GM12878 (cell line): ENCODE measurements around the gene RAC3. TPM values are rescaled to one million over a fixed set of nuclear protein-coding genes. Genes with fewer than 3 reads are reported as not detected.

Experiments used
- ATAC-seq: fragments of 200-7000 bp; cut with Tn5 transposase; 3 replicates; pipeline ENCODE4 v1.9.1; 2020; ENCODE audit warnings: mild to moderate bottlenecking, moderate library complexity
- BruUV-seq: library from RNA; stranded (reverse); fragments of 400-500 nt; replicated peaks from 2 replicates; lab custom pipeline; 2021; lab: Mats Ljungman, UMichigan
- CTCF ChIA-PET: fragments of 300-600 bp; sonication (Branson Sonifier 250); formaldehyde crosslinking; extraction: SDS; loops from one replicate; lab custom pipeline; 2021; ENCODE audit warnings: inconsistent platforms; lab: Yijun Ruan, JAX
- POLR2A ChIA-PET: fragments of 350-600 bp; formaldehyde crosslinking; extraction: SDS; loops from one replicate; lab custom pipeline; 2021; ENCODE audit warnings: inconsistent platforms; lab: Charles Lee
- RAD21 ChIA-PET: fragments of 300-600 bp; sonication (Branson Sonifier 250); formaldehyde crosslinking; loops from one replicate; lab custom pipeline; 2023; ENCODE audit warnings: antibody characterized with exemption; ENCODE audit not compliant: unreplicated experiment; lab: Charles Lee
- SMC1A ChIA-PET: fragments of 300-600 bp; sonication (Branson Sonifier 250); formaldehyde crosslinking; loops from one replicate; lab custom pipeline; 2023; ENCODE audit not compliant: unreplicated experiment, uncharacterized antibody; lab: Charles Lee
- DNase-seq: peaks from one replicate; pipeline ENCODE4 v3.0.0-alpha.2; 2011; ENCODE audit warnings: low read depth, low spot score
- FAIRE-seq: peaks from 3 replicates; lab custom pipeline; 2011; peaks lifted over from hg19 to GRCh38; lab: Jason Lieb, UNC
- H2AFZ ChIP-seq: 2 replicates; pipeline ENCODE4 v1.6.0; 2011; ENCODE audit warnings: low read depth, low read length, control low read depth; ENCODE audit not compliant: control insufficient read depth
- H3K27ac ChIP-seq: 2 replicates; pipeline ENCODE4 v1.5.1; 2011; ENCODE audit warnings: control low read depth; ENCODE audit not compliant: control insufficient read depth, insufficient read depth
- H3K27me3 ChIP-seq, 2 experiments: replicated peaks in 1 of 2; 2 replicates each; pipeline versions ENCODE4 v1.6.0 to v1.6.1; 2011; ENCODE audit warnings: low read length in 1 of 2; ENCODE audit not compliant: control insufficient read depth in 2 of 2, insufficient read depth in 2 of 2
- H3K36me3 ChIP-seq, 2 experiments: 2 replicates each; pipeline ENCODE4 v1.5.1; 2011; ENCODE audit warnings: low read length in 1 of 2; ENCODE audit not compliant: control insufficient read depth in 2 of 2, insufficient read depth in 2 of 2
- H3K4me1 ChIP-seq: 2 replicates; pipeline ENCODE4 v1.6.1; 2011; ENCODE audit warnings: mild to moderate bottlenecking, low read length, moderate library complexity, mixed read lengths; ENCODE audit not compliant: control insufficient read depth, insufficient read depth
- H3K4me2 ChIP-seq: 2 replicates; pipeline ENCODE4 v1.6.0; 2011; ENCODE audit warnings: control low read depth; ENCODE audit not compliant: control insufficient read depth, insufficient read depth
- H3K4me3 ChIP-seq: fragments of 200-600 bp; sonication (generic); 2 replicates; pipeline ENCODE4 v1.5.1; 2016
- H3K79me2 ChIP-seq: 2 replicates; pipeline ENCODE4 v1.6.0; 2011; ENCODE audit warnings: low read length; ENCODE audit not compliant: control insufficient read depth, insufficient read depth
- H3K9ac ChIP-seq: 2 replicates; pipeline ENCODE4 v1.8.0; 2011; ENCODE audit warnings: low read length, control low read depth, mixed read lengths; ENCODE audit not compliant: control insufficient read depth, insufficient read depth
- H3K9me3 ChIP-seq: replicated peaks from 3 replicates; pipeline ENCODE4 v1.5.1; 2011; ENCODE audit warnings: mild to moderate bottlenecking, low read length; ENCODE audit not compliant: control insufficient read depth, insufficient read depth
- H4K20me1 ChIP-seq: 2 replicates; pipeline ENCODE4 v1.6.0; 2011; ENCODE audit not compliant: control insufficient read depth, insufficient read depth
- POLR2A ChIP-seq: IDR thresholded peaks from 2 replicates; pipeline ENCODE4 v1.6.1; 2011; ENCODE audit warnings: low read depth, mild to moderate bottlenecking, low read length
- POLR2AphosphoS5 ChIP-seq: IDR thresholded peaks from 2 replicates; pipeline ENCODE4 v1.6.1; 2011; ENCODE audit warnings: mild to moderate bottlenecking, low read length, inconsistent platforms
- SIN3A ChIP-seq: IDR thresholded peaks from 2 replicates; pipeline ENCODE4 v1.6.1; 2012; ENCODE audit warnings: low read depth, low read length, improper control_type of control experiment
- SP1 ChIP-seq: IDR thresholded peaks from one replicate; pipeline ENCODE4 v1.6.1; 2011; ENCODE audit warnings: low read depth, low read length
- WGBS: methylation state at CpG from one replicate; pipeline ENCODE4 v1.1.6; 2016; ENCODE audit warnings: low lambda C conversion rate; ENCODE audit not compliant: insufficient replicate concordance, insufficient coverage; ENCODE audit errors: missing lambda C conversion rate; 5-methylcytosine and 5-hydroxymethylcytosine counted together
- in situ Hi-C: fragments of 300-500 bp; cut with MboI; formaldehyde crosslinking; loops from 9 replicates; pipeline ENCODE4 v1.14.3; 2018; ENCODE audit warnings: mixed read lengths
- intact Hi-C: fragments of 100-400 bp; cut with micrococcal nuclease; formaldehyde crosslinking; loops from one replicate; pipeline ENCODE4 v1.14.2; 2022; ENCODE audit not compliant: unreplicated experiment
- polyA plus RNA-seq, 11 experiments: library from polyadenylated mRNA; depleted of rRNA in 4 of 11; unstranded in 6 of 11; stranded (reverse) in 5 of 11; fragments of >200 nt; fragmentation: Nextera tagmentation in 4 of 11; fragmentation: Illumina TruSeq in 1 of 11; extraction: Ambion mirVana in 4 of 11; extraction: Trizol in 1 of 11; gene quantifications; 1 replicate in 1 of 11; 2 replicates in 10 of 11; pipeline versions ENCODE4 v1.2.1 to v1.2.3, GENCODE V29; 2011 to 2016; ENCODE audit warnings: inconsistent platforms in 2 of 11, missing spikeins in 2 of 11, low read depth in 1 of 11
- total RNA-seq, 4 experiments: library from RNA; depleted of rRNA in 3 of 4; stranded (reverse); fragments of >200 nt in 3 of 4; fragmentation: Illumina TruSeq in 1 of 4; extraction: Trizol in 1 of 4; gene quantifications; 2 replicates each; pipeline versions ENCODE4 v1.2.1 to v1.2.3, GENCODE V29; 2013 to 2021

Gene RAC3
- total and polyA plus RNA-seq, 10 of the 15 experiments (the other 5 are each of a cell fraction or from before 2014, with no cell fraction given): 0.11 to 32.9 (median 6.7) TPM

DNA sequence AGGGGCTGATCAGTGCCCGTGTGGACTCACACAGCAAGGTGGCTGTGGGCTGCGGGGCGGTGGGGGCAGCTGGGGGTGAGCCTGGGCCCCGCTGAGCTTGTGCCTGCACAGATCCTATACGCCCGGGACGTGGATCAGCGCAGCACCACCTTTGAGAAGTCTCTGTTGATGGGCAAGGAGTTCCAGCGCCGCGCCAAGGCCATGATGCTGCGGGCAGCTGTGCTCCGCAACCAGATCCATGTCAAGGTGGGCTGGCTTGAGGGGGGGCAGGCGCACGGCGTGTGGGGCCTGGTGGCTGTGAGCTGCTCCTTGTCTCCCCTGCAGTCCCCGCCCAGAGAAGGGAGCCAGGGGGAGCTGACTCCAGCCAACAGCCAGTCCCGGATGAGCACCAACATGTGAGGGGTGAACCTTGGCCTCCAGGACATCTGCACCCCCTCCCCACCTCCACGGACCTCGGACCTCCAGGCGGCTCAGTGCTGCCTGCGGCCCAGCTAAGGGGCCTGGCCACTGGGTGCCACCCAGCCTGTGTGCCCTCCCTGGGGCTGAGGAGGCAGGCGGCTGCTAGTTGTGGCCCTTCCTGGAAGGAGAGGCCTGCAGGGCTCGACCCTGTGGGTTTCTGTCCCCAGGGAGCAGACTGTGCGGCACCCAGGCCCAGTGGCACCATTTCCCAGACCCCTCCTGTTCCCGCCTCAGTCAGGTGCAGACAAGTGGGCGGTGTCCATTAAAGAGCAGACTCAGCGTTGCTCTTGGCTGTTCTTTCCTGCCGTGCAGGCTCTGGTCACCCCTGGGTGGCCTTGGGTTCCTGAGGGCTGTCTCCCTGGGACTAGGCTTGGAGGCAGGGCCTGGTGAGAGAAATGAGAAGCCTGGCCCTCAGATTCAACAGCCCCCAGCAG, 25.5 kb downstream of the RAC3 start:
- no peak overlapping the region for H3K4me3 ChIP-seq
- no peak for FAIRE-seq
- in situ Hi-C loops (no loop called here), intact Hi-C loops (no loop called here)
- peaks cover 4% of the 10 kb centered on the region for H3K4me1 ChIP-seq
- no peaks in the 10 kb centered on the region for H3K27me3 ChIP-seq
- SMC1A ChIA-PET: no interaction called here
- CTCF ChIA-PET: no interaction called here
- ATAC-seq: no peak
- RAD21 ChIA-PET: no interaction called here
- no peak overlapping the region for H3K4me2 ChIP-seq
- POLR2A ChIA-PET: no interaction called here
- no peak overlapping the region for H3K27ac ChIP-seq
- WGBS: 70% methylated on average over 23 of the region's 29 CpGs
- no peak for DNase-seq
- H3K9me3 ChIP-seq: no peaks in the 10 kb centered on the region
- TSS peak; percentile 33 for BruUV-seq
- no peak overlapping the region for H3K9ac ChIP-seq
- TF ChIP-seq SP1 (no peak), POLR2AphosphoS5 (peak; percentile 55), POLR2A (peak; percentile 73)
- TF ChIP-seq, all 136 proteins: peak for 2
- Histone ChIP-seq H2AFZ (no peak overlapping the region), H3K79me2 (peaks cover 14% of the 10 kb centered on the region), H4K20me1 (no peaks in the 10 kb centered on the region), H3K36me3 (peaks cover 3 to 36% of the 10 kb centered on the region in 2 experiments)

DNA sequence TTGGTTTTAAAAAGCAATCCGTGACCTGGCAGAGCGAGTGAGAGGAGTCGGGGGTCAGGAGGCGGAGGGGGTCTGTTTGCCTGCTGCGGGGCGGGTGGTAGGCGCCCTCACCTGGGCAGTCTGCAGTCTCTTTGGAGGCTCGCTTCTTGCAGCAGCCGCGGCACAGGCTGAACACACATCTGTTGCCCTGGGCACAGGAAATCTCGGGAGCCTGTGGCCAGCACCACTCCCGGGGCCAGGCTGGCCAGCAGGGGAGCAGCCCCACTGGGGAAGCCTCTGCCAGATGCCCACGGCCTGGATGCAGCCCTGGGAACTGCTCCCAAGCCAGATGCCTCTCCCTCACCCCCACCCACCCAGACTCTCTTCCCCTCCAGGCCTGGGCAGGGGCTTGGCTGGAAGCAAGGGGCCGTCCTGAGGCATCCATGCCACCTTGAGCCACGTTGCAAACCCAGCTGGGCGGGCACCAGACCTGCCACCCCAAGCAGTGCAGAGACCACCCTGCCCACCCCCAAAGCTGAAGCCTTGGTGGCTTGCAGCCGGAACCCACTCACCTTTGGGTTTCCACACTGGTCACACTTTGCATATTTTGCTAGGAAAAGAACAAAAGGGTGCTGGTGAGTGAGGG, 26.9 kb downstream of the RAC3 start:
- H3K9ac ChIP-seq: no peak overlapping the region
- no peak overlapping the region for H3K4me2 ChIP-seq
- DNase-seq (no peak), ATAC-seq (no peak), FAIRE-seq (no peak)
- no peak overlapping the region for H2AFZ ChIP-seq
- H3K9me3 ChIP-seq: no peaks in the 10 kb centered on the region
- ChIA-PET POLR2A (no interaction called here), RAD21 (no interaction called here), CTCF (no interaction called here), SMC1A (no interaction called here)
- in situ Hi-C loops: no loop called here
- no peaks in the 10 kb centered on the region for H3K27me3 ChIP-seq
- H3K79me2 ChIP-seq: peaks cover under 1% of the 10 kb centered on the region; the same call in 1 of the 2 replicates
- no TSS peak for BruUV-seq
- peaks cover 3 to 36% of the 10 kb centered on the region in 2 experiments for H3K36me3 ChIP-seq
- H3K27ac ChIP-seq: no peak overlapping the region
- H3K4me1 ChIP-seq: peaks cover under 1% of the 10 kb centered on the region; the same call in 1 of the 2 replicates
- no peaks in the 10 kb centered on the region for H4K20me1 ChIP-seq
- 76% methylated on average over 17 of the region's 17 CpGs for WGBS
- no peak overlapping the region for H3K4me3 ChIP-seq
- intact Hi-C loops: no loop called here
- no peak for TF ChIP-seq SIN3A
- TF ChIP-seq POLR2A: 0 out of 2 replicates have a peak, but pooled peaks have one; percentile 4
